IPS-NIHi11 (cell line): ENCODE results near the gene TARP.
"Not testable (repeated sequence)": the region's sequence is repeated elsewhere in the genome, so short reads cannot be mapped to it uniquely, and the experiment has no call there.

Experiments used
- DNase-seq: peaks from one replicate; pipeline ENCODE4 v3.0.0; 2012; ENCODE audit warnings: mixed read lengths, low spot score

TARP gene

DNA sequence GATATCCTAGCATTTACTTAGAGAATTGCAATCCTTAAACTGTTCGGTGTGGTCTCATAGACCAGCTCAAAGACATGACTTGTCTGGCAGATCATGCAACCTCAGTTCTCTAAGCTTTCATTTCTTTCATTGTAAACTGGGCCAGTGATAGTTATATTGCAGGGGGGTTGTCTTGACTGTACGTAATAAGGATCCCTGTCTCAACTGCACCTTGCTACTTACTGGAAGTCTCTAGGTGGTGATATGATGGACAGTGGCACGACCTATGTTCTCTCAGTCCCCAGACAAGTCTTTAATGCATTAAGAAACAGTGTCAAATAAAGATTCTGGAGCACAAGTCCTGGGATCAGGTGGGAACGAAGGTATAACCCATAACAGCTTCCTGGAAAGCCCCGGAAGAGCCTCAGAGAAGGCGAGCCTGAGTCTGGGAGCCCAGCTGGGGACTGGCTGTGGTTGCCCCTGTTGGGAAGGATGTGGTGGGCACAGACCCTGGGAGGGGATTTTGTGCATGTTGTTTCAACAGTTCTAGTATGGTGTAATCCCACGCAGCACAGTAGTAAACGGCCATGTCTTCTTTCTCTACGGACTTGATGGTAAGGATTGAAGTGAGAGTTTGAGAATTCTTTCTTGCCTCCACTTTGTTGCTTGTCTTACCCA lies 26.0 kb upstream of the TARP start:
- DNase-seq = no peak

DNA sequence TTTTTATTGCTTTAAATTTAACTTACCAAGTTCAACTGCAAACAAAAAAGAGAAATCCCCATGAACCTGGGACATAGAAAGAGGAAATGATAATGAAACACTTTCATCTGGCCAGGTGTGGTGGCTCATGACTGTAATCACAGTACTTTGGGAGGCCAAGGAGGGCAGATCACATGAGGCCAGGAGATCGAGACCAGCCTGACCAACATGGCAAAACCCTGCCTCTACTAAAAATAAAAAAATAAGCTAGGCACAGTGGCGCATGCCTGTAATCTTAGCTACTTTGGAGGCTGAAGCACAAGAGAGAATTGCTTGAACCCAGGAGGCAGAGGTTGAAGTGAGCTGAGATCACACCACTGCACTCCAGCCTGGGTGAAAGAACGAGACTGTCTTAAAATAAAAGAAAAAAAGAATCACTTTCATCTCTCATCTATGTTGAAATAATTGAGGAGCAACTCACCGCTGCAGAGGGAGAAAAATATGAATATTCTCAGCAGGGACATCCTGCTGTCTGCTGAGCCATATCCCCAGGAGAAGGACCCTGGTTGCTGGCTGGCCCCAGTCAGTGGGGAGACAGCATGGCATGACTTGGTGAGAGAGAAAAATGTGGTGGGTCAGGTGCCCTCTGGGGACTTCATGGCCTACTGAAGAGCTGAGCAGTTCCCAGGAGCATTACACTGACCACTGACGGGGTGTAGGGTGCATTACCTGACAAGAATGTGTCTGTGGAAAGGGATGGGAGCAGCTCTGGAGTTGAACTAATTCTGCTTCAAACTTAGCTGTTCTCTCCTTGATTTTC lies 22.8 kb upstream of the TARP start:
- no peak for DNase-seq

DNA sequence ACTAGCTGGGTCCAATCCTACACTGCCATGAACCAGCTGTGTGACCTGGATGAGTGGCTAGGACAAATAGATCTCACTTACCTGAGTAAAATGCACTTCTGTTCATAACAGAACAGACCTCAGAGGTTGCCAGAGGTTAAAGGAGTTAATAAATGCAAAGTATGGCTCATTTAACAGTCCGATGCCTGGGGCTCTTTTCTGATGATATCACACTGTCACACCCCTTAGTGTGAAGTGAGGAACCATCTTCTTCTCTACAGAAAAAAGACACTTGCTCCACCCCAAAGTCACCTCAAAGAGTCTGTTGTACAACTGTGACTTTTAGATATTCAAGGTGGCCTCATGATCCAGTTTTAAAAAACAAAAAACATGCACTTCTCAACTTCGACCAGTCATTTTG lies 21.5 kb upstream of the TARP start:
- no peak for DNase-seq

DNA sequence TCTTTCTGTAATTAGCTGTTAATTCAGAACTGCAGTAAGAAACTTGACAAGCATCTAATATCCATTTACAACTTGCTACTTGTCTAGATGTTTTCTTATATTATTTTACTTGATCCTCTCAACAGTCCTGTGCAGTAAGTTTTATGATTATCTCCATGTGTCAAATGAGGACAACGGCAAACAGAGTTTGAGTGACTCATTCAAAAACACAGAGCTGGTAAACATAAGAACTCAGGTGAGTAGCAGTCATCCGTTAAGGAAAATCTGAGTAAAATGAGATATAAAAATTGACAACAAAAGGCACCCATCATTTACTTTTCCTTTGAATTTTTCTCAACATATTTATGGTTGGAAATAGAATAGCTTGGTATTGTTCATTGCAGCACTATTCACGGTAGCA lies 19.0 kb upstream of the TARP start:
- DNase-seq = no peak

DNA sequence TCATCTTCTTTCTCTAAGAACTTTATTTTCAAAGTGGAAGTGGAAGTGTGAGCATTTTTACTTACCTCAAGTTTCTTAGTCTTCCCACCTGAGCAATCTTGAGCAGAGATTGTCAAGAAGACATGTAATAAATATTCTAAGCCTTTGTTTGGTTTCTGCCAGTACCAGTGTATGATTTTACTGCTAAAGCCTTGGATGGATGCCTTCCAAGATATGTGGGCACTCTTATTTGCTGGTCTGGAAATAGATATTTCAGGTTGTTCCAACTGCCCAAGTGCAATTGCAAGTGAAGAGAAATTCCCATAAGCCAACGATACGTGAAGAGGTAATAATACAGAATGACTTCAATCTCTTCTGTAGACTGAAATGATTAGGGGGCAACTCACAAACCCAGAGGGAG lies 18.2 kb upstream of the TARP start:
- DNase-seq = no peak

DNA sequence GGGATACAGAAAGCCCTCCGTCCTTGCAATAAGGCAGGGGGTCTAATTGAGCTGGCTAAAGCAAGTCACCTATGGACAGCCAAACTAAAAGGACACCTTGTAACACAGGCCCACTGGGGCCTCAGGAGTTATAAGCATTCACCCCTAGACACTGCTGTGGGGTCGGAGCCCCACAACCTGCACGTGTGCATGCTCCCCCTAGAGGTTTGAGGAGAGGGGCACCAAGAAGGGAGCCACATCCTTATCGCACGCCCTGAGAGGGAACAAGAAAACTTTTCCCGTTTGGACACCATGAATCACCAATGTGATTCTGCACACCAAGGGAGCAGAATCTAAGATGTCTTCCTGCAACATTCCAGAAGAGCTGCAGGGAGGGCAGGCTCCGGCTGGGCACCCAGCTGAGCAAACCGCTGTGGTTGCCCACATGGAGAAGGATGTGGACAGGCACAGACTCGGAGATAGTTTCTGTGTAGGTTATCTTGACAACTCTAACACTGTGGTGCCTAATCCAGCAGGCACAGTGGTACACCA lies 17.7 kb upstream of the TARP start:
- peak; percentile 35 for DNase-seq

DNA sequence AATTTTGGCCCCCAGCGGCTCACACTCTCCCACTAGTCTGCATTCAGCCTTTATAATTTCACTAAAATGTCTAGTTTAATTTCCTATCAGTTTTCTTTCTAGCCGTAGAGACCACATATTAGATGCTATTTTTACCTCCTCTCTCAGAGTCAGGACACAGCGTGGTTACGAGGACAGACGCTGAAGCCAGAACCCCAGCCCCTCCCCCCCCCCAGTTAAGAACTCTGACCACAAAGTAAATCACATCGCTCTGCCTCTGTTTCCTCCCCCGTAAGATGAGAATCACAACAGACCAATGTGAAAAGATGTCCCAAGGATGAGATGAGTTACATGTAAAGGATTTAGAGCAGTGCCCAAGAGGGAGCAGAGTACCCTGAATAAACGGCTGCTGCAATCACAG lies 11.1 kb upstream of the TARP start:
- DNase-seq = no peak

DNA sequence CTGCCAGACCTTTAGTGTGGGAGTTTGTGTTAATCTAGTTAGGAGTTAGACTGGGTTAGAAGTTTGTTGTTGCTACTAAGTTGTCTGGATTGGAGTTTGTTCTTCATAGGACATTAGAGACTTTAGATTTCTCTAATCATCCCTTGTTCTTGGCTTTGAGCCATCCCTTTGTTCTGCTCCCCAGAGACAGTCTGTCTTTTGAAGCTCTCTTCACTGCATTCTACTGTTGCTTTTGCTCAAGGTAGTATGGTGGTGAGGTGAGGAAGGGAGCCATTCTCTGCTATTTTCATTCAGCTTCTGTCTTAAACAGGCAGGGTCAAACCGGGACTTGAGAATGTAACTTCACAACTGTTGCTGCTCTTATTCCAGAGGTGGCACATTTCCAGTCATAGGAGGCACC lies 10.4 kb upstream of the TARP start:
- DNase-seq = no peak

DNA sequence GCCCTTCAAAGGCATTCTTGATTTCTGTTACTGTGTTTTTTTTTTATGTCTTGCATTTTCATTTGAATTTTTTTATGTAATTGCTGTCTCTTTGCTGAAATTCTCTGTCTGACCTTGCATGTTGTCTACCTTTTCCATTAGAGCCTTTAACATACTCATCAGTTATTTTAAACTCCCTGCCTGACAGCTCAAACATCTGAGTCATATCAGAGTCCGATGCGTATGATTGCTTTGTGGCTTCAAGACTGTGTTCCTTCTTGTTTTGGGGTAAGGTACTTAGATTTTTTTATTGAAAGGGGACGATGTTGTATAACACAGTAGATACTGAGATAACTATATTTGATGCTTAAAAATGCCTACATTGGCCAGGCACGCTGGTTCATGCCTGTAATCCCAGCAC lies 9.7 kb upstream of the TARP start:
- DNase-seq = no peak

DNA sequence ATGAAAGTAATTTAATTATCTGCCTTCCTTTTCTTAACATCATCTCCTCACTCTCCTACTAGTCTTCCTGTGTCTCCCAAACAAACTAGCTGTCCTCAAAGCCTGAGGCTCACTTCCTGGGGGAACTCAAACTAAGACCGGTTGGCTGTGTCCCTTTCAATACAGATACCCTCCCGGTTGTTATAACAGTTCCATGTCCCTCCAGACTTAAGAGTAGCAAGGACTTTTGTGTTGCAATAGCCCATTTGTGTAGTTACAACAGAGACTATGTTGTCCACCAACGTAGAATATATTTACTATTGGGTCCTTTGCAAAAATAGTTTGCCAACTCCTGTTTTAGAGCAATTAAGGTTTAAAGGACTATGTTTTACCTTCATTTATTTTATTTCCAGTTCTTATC lies 8.6 kb upstream of the TARP start:
- no peak for DNase-seq

DNA sequence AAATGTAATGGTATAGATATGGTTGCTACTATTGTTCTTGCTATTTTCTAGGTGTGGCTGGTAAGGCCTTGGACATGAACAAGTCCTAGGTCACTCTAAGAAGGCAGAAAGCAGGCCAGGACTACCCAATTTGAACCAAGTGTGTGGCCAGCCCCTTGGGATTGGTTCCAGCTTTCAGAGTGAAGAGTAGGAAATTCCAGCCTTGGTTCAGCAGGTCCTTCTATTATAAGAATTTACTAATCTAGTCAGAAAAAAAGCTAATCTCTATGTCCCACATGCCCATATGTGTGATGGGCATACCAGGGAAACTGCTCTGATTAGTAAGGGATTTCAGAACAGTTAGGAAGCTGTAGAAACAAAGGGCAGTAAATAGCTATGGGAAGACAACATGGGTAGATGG lies 7.8 kb upstream of the TARP start:
- DNase-seq = no peak

DNA sequence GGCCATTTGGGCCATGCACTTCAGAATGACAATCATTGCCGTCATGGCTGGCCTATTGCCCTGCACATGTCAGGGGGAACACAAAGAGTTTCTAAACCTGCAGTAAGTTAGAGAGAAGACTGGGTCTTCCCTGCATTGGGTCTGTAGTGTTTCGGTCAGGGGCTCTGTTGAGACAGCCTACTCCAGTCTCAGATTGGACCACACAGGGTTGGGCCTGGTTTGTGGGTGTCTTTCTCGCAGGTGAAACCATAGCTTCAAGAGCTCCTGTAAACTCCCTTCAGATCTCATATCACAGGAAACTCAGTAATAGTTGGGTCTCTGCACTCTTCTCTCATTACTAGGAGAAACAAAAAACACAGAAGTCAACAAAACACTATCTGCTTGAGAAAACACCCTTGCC lies 7.3 kb upstream of the TARP start:
- DNase-seq = no peak

DNA sequence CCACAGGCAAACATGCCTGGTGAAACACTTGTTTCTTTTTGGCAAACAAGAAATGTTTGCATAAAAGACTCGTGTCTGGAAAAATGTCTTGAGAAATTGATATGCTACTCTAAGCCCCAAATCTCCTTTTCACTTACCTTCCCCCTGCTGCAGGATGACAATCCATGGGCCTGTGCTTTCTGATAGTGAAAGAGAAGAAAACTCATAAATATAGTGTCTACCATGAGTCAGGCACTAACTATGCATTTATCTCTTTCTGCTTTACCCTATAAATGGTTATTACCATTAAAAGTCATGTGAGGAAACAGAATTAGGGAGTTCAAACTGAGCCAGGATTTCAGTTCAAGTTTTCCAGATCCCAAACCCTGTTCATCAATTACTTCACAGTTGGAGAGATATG lies 6.6 kb upstream of the TARP start:
- DNase-seq = no peak

DNA sequence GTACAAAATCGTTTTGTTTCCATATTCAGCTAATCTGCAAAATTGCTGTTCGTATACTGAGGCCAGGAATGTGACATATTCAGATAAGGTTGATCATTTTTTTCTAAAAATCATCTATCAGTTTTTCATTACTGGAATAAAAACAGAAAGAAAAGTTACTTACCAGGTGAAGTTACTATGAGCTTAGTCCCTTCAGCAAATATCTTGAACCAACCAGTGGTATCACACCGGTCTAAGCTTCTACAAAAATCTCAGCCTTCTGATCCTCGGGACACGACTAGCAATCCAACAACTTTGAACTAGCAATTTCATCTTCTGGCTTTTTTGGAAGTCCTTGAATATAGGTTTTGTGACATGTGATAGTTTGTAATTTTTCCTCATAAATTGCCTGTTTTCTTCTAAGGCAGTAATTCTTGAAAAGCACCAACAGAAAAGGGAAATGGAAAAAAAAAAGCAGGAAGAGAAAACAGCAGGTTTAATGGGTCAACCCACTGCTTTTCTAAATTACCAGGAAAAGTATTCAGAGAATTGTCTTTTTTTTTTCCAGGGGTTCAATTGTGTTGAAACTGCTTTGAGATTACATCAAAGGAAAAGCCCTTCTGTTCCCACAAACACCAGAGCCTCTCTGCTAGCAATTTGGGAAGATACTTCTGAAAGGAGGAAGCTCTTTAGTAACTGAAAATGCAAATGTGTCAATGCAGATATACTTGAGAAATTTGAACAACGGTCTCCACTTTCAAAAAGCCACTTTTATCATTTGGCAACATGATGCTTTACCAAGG lies 2.9 kb upstream of the TARP start:
- DNase-seq = no peak

DNA sequence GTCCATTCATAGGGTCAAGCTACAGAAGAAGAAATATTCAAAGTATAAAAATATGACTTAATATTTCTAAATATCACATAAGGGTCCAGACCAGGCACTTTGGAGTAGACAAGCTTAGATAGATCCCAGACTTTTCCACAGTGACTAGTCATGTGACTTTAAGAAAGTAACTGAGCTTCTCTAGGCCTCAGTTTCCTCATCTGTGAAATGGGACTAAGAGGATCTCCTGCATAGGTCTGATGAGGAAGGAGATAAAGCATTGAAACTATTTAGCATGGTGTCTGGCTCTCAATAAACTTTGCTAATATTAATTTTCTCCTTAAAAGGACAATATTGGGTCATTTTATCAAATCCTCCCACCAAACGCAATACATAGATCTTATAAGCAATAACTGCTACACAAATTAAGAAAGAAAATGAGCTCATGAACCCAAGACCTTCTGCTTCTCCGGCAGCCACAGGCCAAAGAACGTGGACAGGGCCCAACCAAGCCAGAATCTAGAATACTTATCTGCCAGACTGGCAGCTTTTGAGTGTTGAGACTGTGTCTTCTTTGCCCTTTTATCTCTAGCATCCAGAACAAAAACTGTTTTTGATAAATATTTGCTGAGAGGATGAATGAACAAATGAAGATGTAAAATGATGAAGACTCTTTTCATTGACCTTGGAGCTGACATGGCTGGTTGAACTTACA lies 1.6 kb upstream of the TARP start:
- DNase-seq = no peak

DNA sequence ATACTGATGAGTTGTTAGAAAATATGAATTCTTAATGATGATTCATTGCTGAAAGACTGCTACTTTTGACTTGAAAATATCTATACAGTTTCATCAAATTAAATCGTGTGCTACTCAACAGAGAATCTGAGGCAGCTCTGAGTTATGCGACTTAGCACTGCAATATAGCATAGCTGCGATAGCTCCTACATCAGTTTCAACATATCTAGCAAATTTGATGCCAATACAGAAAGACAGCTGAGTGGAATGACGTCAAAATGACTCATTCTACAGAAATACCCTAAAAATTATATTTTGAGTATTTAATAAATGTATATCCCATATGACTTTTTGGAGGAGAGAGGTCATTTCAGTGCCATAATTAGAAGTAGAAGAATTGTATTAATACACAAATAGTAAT lies 1.1 kb upstream of the TARP start:
- no peak for DNase-seq

DNA sequence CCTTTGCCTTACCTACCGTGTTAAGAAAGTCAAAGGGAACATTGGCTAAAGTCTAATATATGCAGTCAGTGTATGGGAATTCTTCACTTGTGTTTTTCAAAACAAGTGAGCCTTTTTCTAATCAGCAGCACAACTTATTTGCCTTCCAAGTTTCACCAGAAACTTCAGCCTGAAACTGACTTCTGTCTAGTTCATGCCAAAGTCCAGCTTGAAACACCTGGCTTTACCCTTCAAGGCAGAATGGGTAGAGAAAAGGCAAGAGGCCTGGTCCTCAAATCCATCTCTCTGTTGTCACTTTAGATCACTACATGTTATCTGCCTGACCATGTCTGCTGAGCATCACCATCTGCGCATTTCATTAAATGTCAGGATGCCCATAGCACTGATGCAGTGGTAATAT lies 3.0 kb downstream of the TARP start:
- DNase-seq = not testable (repeated sequence)

DNA sequence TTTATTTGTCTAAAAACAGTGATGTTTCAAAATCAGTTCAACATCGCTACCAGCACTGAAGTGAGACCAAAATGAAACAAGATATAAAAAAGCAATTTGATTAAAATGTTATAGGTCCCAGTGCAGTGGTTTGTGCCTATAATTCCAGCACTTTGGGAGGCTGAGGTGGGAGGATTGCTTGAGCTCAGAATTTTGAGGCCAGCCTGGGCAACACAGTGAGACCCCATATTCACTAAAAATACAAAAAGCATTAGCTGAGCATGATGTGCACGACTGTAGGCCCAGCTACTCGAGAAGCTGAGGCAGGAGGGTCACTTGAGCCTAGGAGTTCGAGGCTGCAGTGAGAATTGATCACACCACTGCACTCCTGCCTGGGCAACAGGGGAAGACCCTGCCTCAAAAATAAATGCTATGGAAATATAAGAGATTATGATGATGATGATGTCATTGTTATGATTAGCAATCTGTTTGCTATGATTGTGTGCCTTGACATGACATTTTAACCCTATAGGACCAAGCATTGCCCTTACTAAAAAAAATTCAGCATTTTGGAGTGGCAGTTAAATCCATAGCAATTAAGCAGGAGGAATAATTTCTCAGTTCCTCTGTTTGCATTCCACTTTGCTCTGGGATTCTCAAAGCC lies 3.6 kb downstream of the TARP start:
- not testable (repeated sequence) for DNase-seq

DNA sequence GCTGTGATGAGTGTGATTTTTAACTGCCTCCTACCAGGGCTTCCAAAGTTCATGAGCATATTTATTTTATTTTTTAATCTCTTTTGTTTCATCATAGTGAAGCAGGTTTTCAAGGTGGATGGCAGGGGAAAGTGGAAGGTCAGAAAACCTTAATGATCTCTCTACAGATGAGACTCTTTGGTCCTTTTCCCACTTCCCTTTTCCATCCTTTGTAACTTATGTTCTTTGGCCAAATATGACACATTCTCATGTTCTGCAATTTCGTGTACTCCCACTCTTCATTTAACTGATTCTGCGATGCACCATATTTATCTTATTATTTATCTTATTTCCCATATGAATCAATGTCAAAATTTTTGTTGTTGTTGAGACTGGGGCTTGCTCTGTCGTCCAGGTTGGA lies 7.5 kb downstream of the TARP start:
- not testable (repeated sequence) for DNase-seq

DNA sequence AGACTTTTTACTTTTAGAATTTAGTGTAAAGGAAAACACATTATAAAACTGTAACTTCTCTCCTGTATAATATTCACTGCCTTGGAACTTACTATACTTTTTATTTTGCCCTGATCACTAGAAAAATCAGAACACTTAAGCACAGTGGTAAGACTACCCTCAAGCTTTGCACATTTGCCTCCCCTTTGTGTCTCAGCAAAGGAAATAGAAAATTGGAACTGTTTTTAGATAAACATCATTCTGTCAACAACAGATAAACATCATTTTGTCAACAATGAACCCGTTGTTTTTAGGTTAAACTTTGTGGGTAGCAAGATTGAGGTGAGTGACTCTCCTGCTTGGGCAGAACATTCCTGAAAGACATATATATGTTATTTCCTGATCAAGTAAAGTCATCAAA lies 8.8 kb downstream of the TARP start:
- not testable (repeated sequence) for DNase-seq

DNA sequence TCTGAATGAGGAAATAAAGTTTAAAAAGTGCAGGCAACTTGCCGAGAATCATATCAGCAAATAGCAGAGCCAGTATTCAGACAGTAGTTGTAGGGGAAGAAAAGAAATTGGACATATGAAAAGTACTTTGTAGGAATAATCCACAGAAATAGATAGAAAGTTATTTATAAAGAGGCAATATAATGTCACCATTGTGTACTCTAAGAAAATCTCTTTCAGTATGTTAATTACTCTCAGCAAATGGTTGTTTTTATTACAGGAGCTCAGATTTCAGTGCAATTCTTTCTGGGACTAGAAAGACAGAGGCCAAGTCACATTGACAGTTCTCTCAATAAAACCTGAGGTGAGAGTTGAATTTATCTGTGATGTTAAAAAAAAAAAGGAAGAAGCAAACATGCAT lies 10.2 kb downstream of the TARP start:
- DNase-seq = not testable (repeated sequence)

DNA sequence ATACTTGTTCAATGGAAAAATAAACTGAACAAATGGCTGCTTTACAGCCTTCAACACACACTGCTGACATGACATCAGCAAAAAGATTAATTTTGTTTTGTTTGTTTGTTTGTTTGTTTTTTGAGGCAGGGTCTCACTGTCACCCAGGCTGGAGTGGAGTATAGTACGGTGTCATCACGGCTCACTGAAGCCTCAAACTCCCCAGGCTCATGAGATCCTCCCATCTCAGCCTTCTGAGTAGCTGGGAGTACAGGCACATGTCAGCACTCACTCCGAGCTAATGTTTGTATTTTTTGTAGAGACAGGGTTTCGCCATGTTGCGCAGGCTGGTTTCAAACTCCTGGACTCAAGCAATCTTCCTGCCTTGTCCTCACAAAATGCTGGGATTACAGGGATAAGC lies 10.9 kb downstream of the TARP start:
- no peak for DNase-seq
